Stomach (tissue), 9 donors: ENCODE measurements around the gene YKT6. TPM values are rescaled to one million over a fixed set of nuclear protein-coding genes. Genes with fewer than 3 reads are reported as not detected.

Experiments
- DNase-seq, 2 donors: peaks; one replicate each; pipeline versions ENCODE4 v3.0.0 to v3.0.0-alpha.2; 2013 to 2019
- H3K27ac ChIP-seq, 5 donors: fragments of 200-600 bp in 4 of 5; sonication (generic) in 4 of 5; one replicate each; pipeline ENCODE4 v1.5.1; 2013 to 2019; ENCODE audit warnings: mild to moderate bottlenecking in 1 of 5, moderate library complexity in 1 of 5
- H3K27me3 ChIP-seq, 3 donors: fragments of 200-600 bp; sonication (generic); one replicate each; pipeline ENCODE4 v1.5.1; 2017 to 2019; ENCODE audit warnings: mixed run types in 1 of 3
- H3K36me3 ChIP-seq, 4 donors: fragments of 200-600 bp; sonication (generic); 1 replicate in 3 of 4; 2 replicates in 1 of 4; pipeline ENCODE4 v1.5.1; 2016 to 2019
- H3K4me1 ChIP-seq, 4 donors: fragments of 200-600 bp; sonication (generic); one replicate each; pipeline ENCODE4 v1.5.1; 2016 to 2019
- H3K4me3 ChIP-seq, 4 donors: fragments of 200-600 bp; sonication (generic) in 3 of 4; one replicate each; pipeline ENCODE4 v1.5.1; 2016 to 2019; ENCODE audit warnings: mild to moderate bottlenecking in 1 of 4
- H3K9me3 ChIP-seq, 4 donors: fragments of 200-600 bp; sonication (generic); one replicate each; pipeline ENCODE4 v1.5.1; 2016 to 2019
- CTCF ChIP-seq, 7 experiments: fragments of 450-650 bp in 4 of 7; fragments of 200-600 bp in 3 of 7; sonication (generic) in 3 of 7; IDR thresholded peaks; one replicate each; pipeline ENCODE4 v1.5.1; 2016 to 2019; ENCODE audit warnings: antibody characterized with exemption in 7 of 7, control low read depth in 2 of 7, mild to moderate bottlenecking in 1 of 7
- EP300 ChIP-seq: sonication (generic); formaldehyde crosslinking; IDR thresholded peaks from one replicate; pipeline ENCODE4 v1.6.1; 2017; ENCODE audit warnings: antibody characterized with exemption
- POLR2A ChIP-seq, 4 donors: fragments of 450-650 bp; IDR thresholded peaks; one replicate each; pipeline ENCODE4 v1.6.1; 2016; ENCODE audit warnings: antibody characterized with exemption in 4 of 4, control low read depth in 2 of 4, mild to moderate bottlenecking in 1 of 4, moderate library complexity in 1 of 4
- POLR2AphosphoS5 ChIP-seq, 3 donors: sonication (generic); formaldehyde crosslinking; IDR thresholded peaks; one replicate each; pipeline ENCODE4 v1.6.1; 2016; ENCODE audit warnings: antibody characterized with exemption in 3 of 3
- WGBS, 5 donors: extraction: QIAGEN DNeasy Blood & Tissue Kit in 3 of 5; methylation state at CpG; one replicate each; pipeline versions ENCODE4 v1.1.5 to v1.1.7; 2013 to 2018; 5-methylcytosine and 5-hydroxymethylcytosine counted together
- intact Hi-C: fragments of 100-400 bp; cut with DNase I; formaldehyde crosslinking; loops from one replicate; pipeline ENCODE4 v1.15.1; 2023; ENCODE audit warnings: low total_unique reads
- polyA plus RNA-seq, 3 donors: library from polyadenylated mRNA; stranded (reverse); fragments of 200-250 nt; gene quantifications; one replicate each; pipeline ENCODE4 v1.2.3, GENCODE V29; 2013
- total RNA-seq, 5 donors: library from RNA; depleted of rRNA; stranded (reverse); fragments of >200 nt; gene quantifications; one replicate each; pipeline versions ENCODE4 v1.1.0 to v1.2.3, GENCODE V29; 2014 to 2016
- donor health status: healthy with polysubstance abuse.
- donor health status: Bipolar disorder and iron deficiency.
- donor health status: healthy.

The YKT6 gene
- total and polyA plus RNA-seq, 8 donors, result 35.3 to 86.9 (median 52.2) TPM

- H3K4me3 ChIP-seq, result no peak overlapping the region
- intact Hi-C loops, result no loop called here
- peaks cover 0 to 2% (median 0%) of the 10 kb centered on the region in 4 donors for H3K36me3 ChIP-seq
- no peak for TF ChIP-seq EP300
- TF ChIP-seq POLR2A (IDR thresholded peaks at IDR 0.05), result no peak
- no peak for TF ChIP-seq CTCF (IDR thresholded peaks at IDR 0.05)
- TF ChIP-seq POLR2AphosphoS5 (IDR thresholded peaks at IDR 0.05), result no peak
- H3K27ac ChIP-seq, result no peak overlapping the region
- peaks cover 0 to 7% (median 3%) of the 10 kb centered on the region in 4 donors for H3K9me3 ChIP-seq
- 63 to 70% (median 65%) methylated on average over 9 of the region's 9 CpGs for WGBS, 5 donors
- H3K27me3 ChIP-seq, result peaks cover 0 to 18% (median 0%) of the 10 kb centered on the region in 3 donors
- H3K4me1 ChIP-seq, result no peaks in the 10 kb centered on the region
- DNase-seq, result no peak
These were observed 13.0 kb upstream of the YKT6 start for GRCh38 chr7:44187636-44188416.

GRCh38 chr7:44188480-44189225 is 12.1 kb upstream of the YKT6 start:
- H3K4me1 ChIP-seq, result no peaks in the 10 kb centered on the region
- WGBS, 5 donors, result 76 to 84% (median 80%) methylated on average over 4 to 16 of the region's 16 CpGs
- H3K27me3 ChIP-seq, result peaks cover 0 to 23% (median 0%) of the 10 kb centered on the region in 3 donors
- H3K9me3 ChIP-seq, result no peaks in the 10 kb centered on the region
- intact Hi-C loops, result no loop called here
- TF ChIP-seq EP300 (no peak), POLR2AphosphoS5 (IDR thresholded peaks at IDR 0.05) (no peak), CTCF (IDR thresholded peaks at IDR 0.05) (no peak), POLR2A (IDR thresholded peaks at IDR 0.05) (no peak)
- DNase-seq, result no peak
- H3K36me3 ChIP-seq, result no peaks in the 10 kb centered on the region
- H3K27ac ChIP-seq, result no peak overlapping the region
- no peak overlapping the region for H3K4me3 ChIP-seq

GRCh38 chr7:44189286-44189992 is 11.3 kb upstream of the YKT6 start, which contains the start of gene GCK:
Gene GCK, minus strand, starts transcription at chr7:44189439. Its CDS starts 486 bp downstream, at chr7:44188953.
- 67 to 90% (median 81%) methylated on average over 7 to 11 of the region's 11 CpGs for whole genome bisulfite sequencing, 5 donors
- DNase-seq, result peak in 1 of 2 donors; percentile 71
- intact Hi-C loops, result no loop called here

GRCh38 chr7:44189993-44190872 is 10.5 kb upstream of the YKT6 start:
- Histone ChIP-seq H3K27me3 (peaks cover 0 to 32% (median 0%) of the 10 kb centered on the region in 3 donors), H3K9me3 (no peaks in the 10 kb centered on the region), H3K27ac (no peak overlapping the region), H3K4me1 (no peaks in the 10 kb centered on the region), H3K4me3 (no peak overlapping the region), H3K36me3 (no peaks in the 10 kb centered on the region)
- WGBS, 5 donors, result 76 to 84% (median 82%) methylated on average over 13 to 14 of the region's 14 CpGs
- DNase-seq, result no peak
- TF ChIP-seq POLR2AphosphoS5 (IDR thresholded peaks at IDR 0.05) (no peak), POLR2A (IDR thresholded peaks at IDR 0.05) (no peak), EP300 (no peak), CTCF (IDR thresholded peaks at IDR 0.05) (no peak)
- intact Hi-C loops, result loop anchor here (10.0 kb wide), 1 partner anchor 115 kb away; no protein-coding TSS in a partner anchor

More at GRCh38 chr7:44189286-44189992, 11.3 kb upstream of the YKT6 start, which contains the start of gene GCK:
- Histone ChIP-seq H3K4me3 (no peak within 1 kb of the TSS), H3K9me3 (no peaks in the 10 kb centered on the region), H3K27me3 (peaks cover 0 to 24% (median 0%) of the 10 kb centered on the region in 3 donors), H3K36me3 (no peaks in the 10 kb centered on the region), H3K4me1 (no peaks in the 10 kb centered on the region), H3K27ac (no peak within 1 kb of the TSS)
- TF ChIP-seq POLR2A (IDR thresholded peaks at IDR 0.05), result no peak
- TF ChIP-seq POLR2AphosphoS5 (IDR thresholded peaks at IDR 0.05), result no peak
- TF ChIP-seq EP300, result no peak
